HUES6 (cell line): ENCODE results near the gene TFAP2B.

ENCODE experiments used
- H3K27ac ChIP-seq: 2 replicates; pipeline ENCODE4 v1.7.0; 2013; ENCODE audit warnings: low read depth, mild to moderate bottlenecking, low read length, inconsistent platforms
- H3K27me3 ChIP-seq: 2 replicates; pipeline ENCODE4 v1.6.1; 2013; ENCODE audit warnings: low read length; ENCODE audit not compliant: control insufficient read depth, insufficient read depth
- H3K36me3 ChIP-seq: 2 replicates; pipeline ENCODE4 v1.6.1; 2013; ENCODE audit warnings: low read length; ENCODE audit not compliant: control insufficient read depth, insufficient read depth
- H3K4me1 ChIP-seq: 2 replicates; pipeline ENCODE4 v1.6.1; 2013; ENCODE audit warnings: low read length; ENCODE audit not compliant: control insufficient read depth, insufficient read depth
- H3K4me3 ChIP-seq: 2 replicates; pipeline ENCODE4 v1.5.1; 2013; ENCODE audit warnings: low read depth, low read length
- H3K9ac ChIP-seq: one replicate; pipeline ENCODE4 v1.6.1; 2013; ENCODE audit warnings: mild to moderate bottlenecking, low read length
- H3K9me3 ChIP-seq: 2 replicates; pipeline ENCODE4 v1.6.1; 2013; ENCODE audit warnings: low read depth, low read length; ENCODE audit not compliant: control insufficient read depth, insufficient read depth

Gene TFAP2B

DNA sequence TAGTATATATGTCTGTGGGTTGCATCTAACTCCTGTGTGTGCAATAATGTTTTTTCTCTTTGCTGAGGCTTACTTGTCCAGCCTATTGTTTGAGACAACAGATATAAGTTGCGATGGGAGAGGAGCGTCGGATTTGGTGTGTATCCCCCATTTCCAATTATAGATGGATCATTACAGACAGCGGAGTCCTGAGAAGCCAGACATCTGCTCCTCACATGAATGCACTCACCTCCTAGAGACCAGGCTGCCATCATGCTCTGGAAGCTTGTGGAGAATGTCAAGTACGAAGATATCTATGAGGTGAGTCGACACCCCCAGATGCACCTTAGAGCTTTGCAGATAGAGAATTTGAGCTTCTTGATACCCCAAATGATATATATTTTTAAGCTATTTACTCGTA lies at the start of gene TFAP2B:
TFAP2B (plus strand) TSS at position 199 of the 400 bp plus-strand sequence; CDS start at position 220, 21 bp downstream.
- Histone ChIP-seq H3K9me3 (no peaks in the 10 kb centered on the region), H3K4me1 (peaks cover 32% of the 10 kb centered on the region), H3K36me3 (no peaks in the 10 kb centered on the region), H3K27me3 (peaks cover 100% of the 10 kb centered on the region), H3K4me3 (peak within 1 kb of the TSS; percentile 51), H3K27ac (no peak within 1 kb of the TSS), H3K9ac (no peak within 1 kb of the TSS)

DNA sequence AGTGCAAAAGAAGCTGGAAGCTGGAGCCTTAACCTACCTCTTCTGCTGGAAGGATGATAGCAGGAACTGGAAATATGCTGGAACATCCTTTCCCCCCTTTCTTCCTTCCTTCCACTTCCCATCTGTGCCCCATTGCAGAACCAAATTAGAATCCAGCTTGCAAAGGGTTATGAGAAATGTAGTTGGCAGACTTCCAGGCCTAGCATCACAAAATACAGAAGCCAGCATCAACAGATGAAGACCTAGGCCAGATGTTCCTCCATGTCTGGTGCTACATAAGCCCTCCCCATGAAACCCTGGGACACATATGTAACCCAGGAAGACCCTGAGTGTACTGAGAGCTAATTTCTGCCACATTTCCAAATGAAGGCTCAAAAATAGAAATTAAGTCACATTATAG lies 40.0 kb upstream of the TFAP2B start:
- Histone ChIP-seq H3K9me3 (no peaks in the 10 kb centered on the region), H3K4me1 (no peaks in the 10 kb centered on the region), H3K9ac (no peak overlapping the region), H3K27me3 (0 out of 2 replicates have a peak, but pooled peaks cover under 1% of the 10 kb centered on the region), H3K4me3 (no peak overlapping the region), H3K36me3 (no peaks in the 10 kb centered on the region), H3K27ac (no peak overlapping the region)

DNA sequence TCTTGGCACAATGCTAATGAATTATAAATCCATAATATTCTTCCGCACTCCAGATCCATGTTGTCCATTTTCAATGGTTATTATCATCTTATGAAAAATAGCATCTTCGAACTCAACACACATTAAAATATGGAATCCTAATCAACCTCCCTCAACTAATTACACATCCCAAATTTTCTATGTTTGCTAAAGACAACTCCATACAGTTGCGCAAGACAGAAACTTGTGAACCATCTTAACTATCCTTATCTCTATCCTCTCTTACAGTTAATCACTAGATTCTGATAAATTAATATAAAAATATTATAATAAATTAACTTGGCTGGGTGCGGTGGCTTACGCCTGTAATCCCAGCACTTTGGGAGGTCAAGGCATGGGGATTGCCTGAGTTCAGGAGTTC lies 38.3 kb upstream of the TFAP2B start:
- Histone ChIP-seq H3K4me1 (no peaks in the 10 kb centered on the region), H3K9me3 (no peaks in the 10 kb centered on the region), H3K9ac (no peak overlapping the region), H3K27ac (no peak overlapping the region), H3K27me3 (no peaks in the 10 kb centered on the region), H3K4me3 (no peak overlapping the region), H3K36me3 (no peaks in the 10 kb centered on the region)

DNA sequence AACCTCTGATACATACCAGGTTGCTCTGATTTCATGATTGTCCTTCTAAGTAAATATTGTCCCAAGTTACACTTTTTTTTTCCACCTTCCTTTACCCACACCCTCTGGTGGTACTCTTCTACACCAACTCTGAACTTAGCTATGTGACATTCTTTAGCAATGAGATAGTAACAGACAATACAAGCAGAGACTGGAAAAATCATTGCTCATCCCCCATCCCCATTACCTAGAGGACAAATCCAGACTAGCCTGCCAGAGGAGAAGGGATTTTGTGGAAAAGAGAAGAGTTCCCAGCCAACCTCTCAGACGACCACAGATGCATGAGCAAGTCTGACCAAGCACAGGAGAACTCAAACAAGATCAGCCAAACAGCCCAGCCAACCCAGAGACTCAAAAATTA lies 32.8 kb upstream of the TFAP2B start:
- H3K36me3 ChIP-seq: no peaks in the 10 kb centered on the region

DNA sequence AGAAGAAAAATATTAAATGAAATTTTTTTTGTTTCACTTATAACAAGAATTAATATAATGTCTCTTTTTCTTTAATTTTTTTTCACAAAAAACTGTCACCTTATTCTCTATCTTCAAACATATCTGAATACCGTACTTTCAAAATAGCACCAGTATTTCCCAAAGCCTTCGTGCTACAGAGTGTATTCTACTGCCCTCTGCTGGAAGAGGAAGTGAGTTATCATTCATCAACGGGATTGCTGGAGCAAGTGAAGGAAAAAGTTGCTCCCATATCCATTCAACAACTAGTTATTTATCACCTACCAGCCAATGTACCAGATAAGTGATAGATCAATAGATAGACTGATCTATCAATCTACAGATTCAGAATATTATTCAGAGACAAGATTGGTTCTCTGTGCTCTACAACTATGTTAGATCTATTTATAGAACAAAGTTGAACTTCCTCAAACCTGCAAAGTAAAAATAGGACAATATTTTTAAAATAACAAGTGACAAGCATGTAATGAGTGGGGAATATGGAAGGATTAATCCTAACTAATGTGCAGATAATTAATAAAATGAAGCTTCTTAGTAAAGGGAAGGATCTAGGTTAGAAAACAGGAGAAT lies 26.7 kb upstream of the TFAP2B start:
- Histone ChIP-seq H3K4me3 (no peak overlapping the region), H3K9me3 (no peaks in the 10 kb centered on the region), H3K27me3 (peaks cover 18% of the 10 kb centered on the region; the same call in 1 of the 2 replicates), H3K36me3 (no peaks in the 10 kb centered on the region), H3K27ac (no peak overlapping the region), H3K9ac (no peak overlapping the region), H3K4me1 (no peaks in the 10 kb centered on the region)

More for the DNA sequence above, 32.8 kb upstream of the TFAP2B start:
- Histone ChIP-seq H3K4me3 (no peak overlapping the region), H3K9me3 (no peaks in the 10 kb centered on the region), H3K27ac (no peak overlapping the region), H3K9ac (no peak overlapping the region), H3K4me1 (no peaks in the 10 kb centered on the region), H3K27me3 (0 out of 2 replicates have a peak, but pooled peaks cover 2% of the 10 kb centered on the region)

DNA sequence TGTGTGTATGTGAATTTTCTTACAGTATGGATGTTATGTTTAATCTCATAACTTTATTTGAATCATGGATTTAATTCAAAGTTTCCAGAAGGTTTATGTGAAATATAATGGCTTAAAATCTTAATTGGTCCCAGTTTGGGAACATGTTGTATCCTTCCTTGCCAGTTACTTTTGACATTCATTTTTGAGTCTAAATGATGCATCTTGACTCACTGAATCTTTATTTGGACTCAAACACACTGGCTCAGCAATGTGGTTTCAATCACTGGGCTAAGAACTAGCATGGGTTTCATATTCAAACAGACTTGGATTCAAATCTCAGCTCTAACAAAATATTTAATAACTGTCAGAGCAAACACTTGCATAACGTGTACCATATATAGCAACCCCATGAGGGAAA lies 25.9 kb upstream of the TFAP2B start:
- H3K9me3 ChIP-seq: no peaks in the 10 kb centered on the region
- H3K9ac ChIP-seq: no peak overlapping the region
- no peaks in the 10 kb centered on the region for H3K4me1 ChIP-seq
- H3K36me3 ChIP-seq: no peaks in the 10 kb centered on the region
- H3K27ac ChIP-seq: no peak overlapping the region
- no peak overlapping the region for H3K4me3 ChIP-seq
- peaks cover 19% of the 10 kb centered on the region; the same call in 1 of the 2 replicates for H3K27me3 ChIP-seq

DNA sequence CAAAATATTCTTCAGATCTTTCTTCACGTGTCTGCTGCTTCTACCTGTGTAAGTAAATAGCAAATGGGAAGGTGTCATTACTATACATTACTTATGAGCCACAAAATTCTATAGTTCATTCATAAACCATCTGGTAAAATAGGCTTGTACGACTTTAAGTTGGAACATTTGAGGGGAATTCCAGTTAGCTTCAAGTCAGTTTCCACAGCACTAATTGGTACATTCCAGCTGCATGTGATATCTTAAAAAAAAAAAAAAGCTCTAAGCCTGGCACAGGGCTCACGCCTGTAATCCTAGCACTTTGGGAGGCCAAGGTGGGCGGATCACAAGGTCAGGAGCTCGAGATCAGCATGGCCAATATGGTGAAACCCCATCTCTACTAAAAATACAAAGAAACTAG lies 23.1 kb upstream of the TFAP2B start:
- Histone ChIP-seq H3K36me3 (no peaks in the 10 kb centered on the region), H3K9me3 (no peaks in the 10 kb centered on the region), H3K4me3 (no peak overlapping the region), H3K9ac (no peak overlapping the region), H3K27me3 (peaks cover 19% of the 10 kb centered on the region; the same call in 1 of the 2 replicates), H3K27ac (no peak overlapping the region), H3K4me1 (no peaks in the 10 kb centered on the region)

DNA sequence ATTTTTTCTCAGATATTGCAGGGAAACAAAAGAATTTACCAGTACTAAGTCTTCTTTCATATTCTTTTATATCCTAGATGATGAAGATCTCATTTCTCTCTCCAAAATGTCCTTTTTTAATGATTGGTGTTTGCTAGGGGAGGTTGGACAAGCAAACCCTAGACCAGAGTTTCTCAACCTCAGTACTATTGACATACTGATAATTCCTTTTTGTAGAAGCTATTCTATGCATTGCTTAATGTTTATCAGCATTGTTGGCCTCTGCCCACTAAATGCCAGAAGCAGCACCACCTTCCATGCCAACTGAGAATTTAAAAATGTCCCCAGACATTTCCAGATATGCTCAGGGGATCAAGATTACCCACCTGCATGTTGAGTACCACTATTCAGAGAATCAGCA lies 14.4 kb upstream of the TFAP2B start:
- H3K4me3 ChIP-seq: no peak overlapping the region
- H3K27ac ChIP-seq: no peak overlapping the region
- H3K9me3 ChIP-seq: no peaks in the 10 kb centered on the region
- H3K36me3 ChIP-seq: no peaks in the 10 kb centered on the region
- no peak overlapping the region for H3K9ac ChIP-seq
- no peaks in the 10 kb centered on the region for H3K27me3 ChIP-seq
- no peaks in the 10 kb centered on the region for H3K4me1 ChIP-seq

DNA sequence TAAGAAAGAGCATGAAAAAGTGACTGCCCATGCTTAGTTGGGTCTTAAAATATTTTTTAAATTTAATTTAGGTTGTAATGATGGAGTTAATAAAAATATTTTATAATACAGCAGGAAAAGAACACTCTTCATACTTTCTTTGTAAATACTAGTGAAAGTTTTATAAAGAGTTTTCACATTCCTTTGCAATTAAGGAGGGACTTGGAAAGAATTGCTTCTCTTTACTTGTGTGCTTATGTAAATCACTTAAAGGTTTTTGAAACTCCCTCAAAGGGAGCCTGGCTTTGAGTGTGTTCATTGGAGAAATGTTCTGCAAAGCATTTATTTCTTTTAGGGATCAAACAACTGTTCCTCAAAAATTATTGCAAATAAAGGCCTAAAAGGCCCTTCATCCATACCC lies 11.6 kb upstream of the TFAP2B start:
- H3K9me3 ChIP-seq: peaks cover 10% of the 10 kb centered on the region; the same call in 1 of the 2 replicates
- H3K27me3 ChIP-seq: no peaks in the 10 kb centered on the region; the same call in 1 of the 2 replicates
- H3K9ac ChIP-seq: no peak overlapping the region
- H3K4me3 ChIP-seq: no peak overlapping the region
- no peaks in the 10 kb centered on the region for H3K4me1 ChIP-seq
- no peaks in the 10 kb centered on the region for H3K36me3 ChIP-seq
- H3K27ac ChIP-seq: no peak overlapping the region

DNA sequence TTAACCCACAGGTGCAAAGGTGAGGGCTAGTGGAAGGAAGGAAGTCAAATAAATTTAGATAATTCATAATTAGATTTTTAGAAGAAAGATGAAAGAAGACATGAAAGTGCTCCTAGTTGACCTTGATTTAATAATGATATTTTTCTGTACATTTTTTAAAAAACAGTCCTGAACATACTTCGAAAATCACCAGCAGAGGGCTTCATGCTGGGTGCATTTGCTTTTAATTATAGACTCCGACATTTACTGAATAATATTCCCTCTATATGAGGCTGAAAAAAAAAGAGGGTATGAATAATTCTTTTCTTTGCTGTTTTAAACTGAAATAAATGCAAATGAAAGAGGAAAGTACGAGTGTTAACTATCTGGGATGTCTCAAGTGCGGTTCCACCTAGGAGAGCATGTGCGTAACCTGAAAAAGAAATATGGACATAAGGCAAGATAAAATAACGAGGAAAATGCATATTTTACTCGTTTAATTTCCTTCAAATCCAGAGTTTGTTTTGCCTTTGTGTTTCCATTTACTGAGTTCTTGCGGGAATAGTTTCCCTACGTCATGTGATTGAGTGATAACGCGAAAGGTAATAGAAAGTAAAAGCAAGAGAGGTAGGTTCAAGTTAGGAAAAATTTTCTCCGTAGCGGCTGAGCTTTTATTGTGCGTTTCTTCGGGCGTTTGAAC lies 3.1 kb upstream of the TFAP2B start:
- H3K27ac ChIP-seq: no peak overlapping the region
- no peaks in the 10 kb centered on the region for H3K36me3 ChIP-seq
- H3K9me3 ChIP-seq: peaks cover 7% of the 10 kb centered on the region; the same call in 1 of the 2 replicates
- no peak overlapping the region for H3K9ac ChIP-seq
- H3K27me3 ChIP-seq: peaks cover 75% of the 10 kb centered on the region
- 0 out of 2 replicates have a peak, but pooled peaks cover 9% of the 10 kb centered on the region for H3K4me1 ChIP-seq
- H3K4me3 ChIP-seq: peak overlapping the region; percentile 51

DNA sequence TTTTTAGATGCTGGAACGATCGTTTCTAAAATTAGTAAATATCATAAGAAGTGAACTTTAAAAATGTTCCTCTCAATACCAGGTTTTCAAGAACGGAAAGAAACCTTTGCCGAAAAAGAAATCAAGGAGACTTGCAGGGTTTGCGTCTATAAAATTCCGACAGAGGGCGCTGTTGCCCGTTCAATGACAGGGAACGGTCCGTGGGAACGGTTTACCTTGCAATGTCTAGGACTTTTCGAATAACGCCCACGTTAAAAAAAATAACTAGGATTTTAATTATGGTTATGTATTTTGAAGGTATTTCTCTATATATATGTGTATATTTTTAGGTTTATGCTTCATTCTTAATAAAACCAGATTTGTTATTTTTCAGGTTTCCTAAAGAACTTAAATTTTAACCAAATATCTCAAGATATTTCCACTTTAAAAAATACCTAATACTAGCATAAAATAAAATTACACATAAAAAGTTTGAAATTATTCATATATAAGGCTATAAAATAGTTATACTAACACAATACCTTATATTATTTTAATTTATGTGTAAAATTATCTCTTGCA lies 2.5 kb upstream of the TFAP2B start:
- Histone ChIP-seq H3K9ac (no peak overlapping the region), H3K4me3 (peak overlapping the region; percentile 51), H3K9me3 (0 out of 2 replicates have a peak, but pooled peaks cover 2% of the 10 kb centered on the region), H3K27ac (no peak overlapping the region), H3K36me3 (no peaks in the 10 kb centered on the region), H3K27me3 (peaks cover 81% of the 10 kb centered on the region), H3K4me1 (peaks cover 12% of the 10 kb centered on the region; the same call in 1 of the 2 replicates)
